A673 (cell line): ENCODE data around the gene FURIN.
"Not testable (repeated sequence)": the region's sequence is repeated elsewhere in the genome, so short reads cannot be mapped to it uniquely, and the experiment has no call there.

Experiments
- EZH2 ChIP-seq: fragments of 200-600 bp; sonication (generic); IDR thresholded peaks from 2 replicates; pipeline ENCODE4 v1.6.1; 2017; ENCODE audit warnings: borderline replicate concordance, low read depth, mild to moderate bottlenecking, mixed read lengths, antibody characterized with exemption, low read length; ENCODE audit not compliant: poor library complexity, severe bottlenecking
- TF ChIP-seq, protein P1 (sequence below): fragments of 300-800, 200-600 bp; sonication (generic); conservative IDR thresholded peaks from 2 replicates; pipeline ENCODE4 v1.5.1; 2017; ENCODE audit warnings: low read depth, mild to moderate bottlenecking, antibody characterized with exemption, low read length, moderate library complexity, mixed read lengths

GRCh38 chr15:90825115-90825899 is 43.1 kb upstream of the FURIN start:
- TF ChIP-seq, protein P1, sequence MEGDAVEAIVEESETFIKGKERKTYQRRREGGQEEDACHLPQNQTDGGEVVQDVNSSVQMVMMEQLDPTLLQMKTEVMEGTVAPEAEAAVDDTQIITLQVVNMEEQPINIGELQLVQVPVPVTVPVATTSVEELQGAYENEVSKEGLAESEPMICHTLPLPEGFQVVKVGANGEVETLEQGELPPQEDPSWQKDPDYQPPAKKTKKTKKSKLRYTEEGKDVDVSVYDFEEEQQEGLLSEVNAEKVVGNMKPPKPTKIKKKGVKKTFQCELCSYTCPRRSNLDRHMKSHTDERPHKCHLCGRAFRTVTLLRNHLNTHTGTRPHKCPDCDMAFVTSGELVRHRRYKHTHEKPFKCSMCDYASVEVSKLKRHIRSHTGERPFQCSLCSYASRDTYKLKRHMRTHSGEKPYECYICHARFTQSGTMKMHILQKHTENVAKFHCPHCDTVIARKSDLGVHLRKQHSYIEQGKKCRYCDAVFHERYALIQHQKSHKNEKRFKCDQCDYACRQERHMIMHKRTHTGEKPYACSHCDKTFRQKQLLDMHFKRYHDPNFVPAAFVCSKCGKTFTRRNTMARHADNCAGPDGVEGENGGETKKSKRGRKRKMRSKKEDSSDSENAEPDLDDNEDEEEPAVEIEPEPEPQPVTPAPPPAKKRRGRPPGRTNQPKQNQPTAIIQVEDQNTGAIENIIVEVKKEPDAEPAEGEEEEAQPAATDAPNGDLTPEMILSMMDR: not testable (repeated sequence)
- not testable (repeated sequence) for TF ChIP-seq EZH2
